Measurements from ENCODE around the gene ECHDC3.

The ECHDC3 gene

GRCh38 chr10:11758527-11759236 is 16.5 kb downstream of the ECHDC3 start:
- no peaks in the 10 kb centered on the region for H3K4me1 ChIP-seq (ENCODE audit: low read depth, poor library complexity, severe bottlenecking)
- no peak overlapping the region for H2AFZ ChIP-seq (ENCODE audit: low read depth)
- H4K20me1 ChIP-seq (ENCODE audit: insufficient read depth): no peaks in the 10 kb centered on the region
- H3K79me2 ChIP-seq (ENCODE audit: insufficient read depth, low read depth): no peaks in the 10 kb centered on the region
- no peak for TF ChIP-seq CTCF (conservative IDR thresholded peaks at IDR 0.05; ENCODE audit: low read depth, low read length)
- H3K27ac ChIP-seq: no peak overlapping the region
- H3K9ac ChIP-seq: no peak overlapping the region
- H3K4me2 ChIP-seq: no peak overlapping the region
- H3K36me3 ChIP-seq (ENCODE audit: insufficient read depth): no peaks in the 10 kb centered on the region
- H3K4me3 ChIP-seq (IDR thresholded peaks at IDR 0.05; ENCODE audit: insufficient read depth, low read depth, low read length): no peak overlapping the region
- H3K27me3 ChIP-seq (ENCODE audit: insufficient read depth, low read depth): no peaks in the 10 kb centered on the region

GRCh38 chr10:11759347-11759746 is 17.2 kb downstream of the ECHDC3 start:
- Histone ChIP-seq H3K27me3 (ENCODE audit: insufficient read depth, low read depth) (no peaks in the 10 kb centered on the region), H3K79me2 (ENCODE audit: insufficient read depth, low read depth) (no peaks in the 10 kb centered on the region), H3K27ac (no peak overlapping the region), H3K4me2 (no peak overlapping the region), H3K4me3 (IDR thresholded peaks at IDR 0.05; ENCODE audit: insufficient read depth, low read depth, low read length) (no peak overlapping the region), H3K9ac (no peak overlapping the region), H2AFZ (ENCODE audit: low read depth) (no peak overlapping the region), H3K36me3 (ENCODE audit: insufficient read depth) (no peaks in the 10 kb centered on the region), H3K4me1 (ENCODE audit: low read depth, poor library complexity, severe bottlenecking) (no peaks in the 10 kb centered on the region), H4K20me1 (ENCODE audit: insufficient read depth) (no peaks in the 10 kb centered on the region)
- no peak for TF ChIP-seq CTCF (conservative IDR thresholded peaks at IDR 0.05; ENCODE audit: low read depth, low read length)

GRCh38 chr10:11760151-11760550 is 18.0 kb downstream of the ECHDC3 start:
- no peaks in the 10 kb centered on the region for H3K36me3 ChIP-seq (ENCODE audit: insufficient read depth)
- H3K27me3 ChIP-seq (ENCODE audit: insufficient read depth, low read depth): no peaks in the 10 kb centered on the region
- no peak overlapping the region for H3K27ac ChIP-seq
- H4K20me1 ChIP-seq (ENCODE audit: insufficient read depth): no peaks in the 10 kb centered on the region
- H3K4me1 ChIP-seq (ENCODE audit: low read depth, poor library complexity, severe bottlenecking): no peaks in the 10 kb centered on the region
- H3K4me3 ChIP-seq (IDR thresholded peaks at IDR 0.05; ENCODE audit: insufficient read depth, low read depth, low read length): no peak overlapping the region
- no peak overlapping the region for H2AFZ ChIP-seq (ENCODE audit: low read depth)
- no peak overlapping the region for H3K9ac ChIP-seq
- H3K79me2 ChIP-seq (ENCODE audit: insufficient read depth, low read depth): no peaks in the 10 kb centered on the region
- H3K4me2 ChIP-seq: no peak overlapping the region
- no peak for TF ChIP-seq CTCF (conservative IDR thresholded peaks at IDR 0.05; ENCODE audit: low read depth, low read length)

DNA sequence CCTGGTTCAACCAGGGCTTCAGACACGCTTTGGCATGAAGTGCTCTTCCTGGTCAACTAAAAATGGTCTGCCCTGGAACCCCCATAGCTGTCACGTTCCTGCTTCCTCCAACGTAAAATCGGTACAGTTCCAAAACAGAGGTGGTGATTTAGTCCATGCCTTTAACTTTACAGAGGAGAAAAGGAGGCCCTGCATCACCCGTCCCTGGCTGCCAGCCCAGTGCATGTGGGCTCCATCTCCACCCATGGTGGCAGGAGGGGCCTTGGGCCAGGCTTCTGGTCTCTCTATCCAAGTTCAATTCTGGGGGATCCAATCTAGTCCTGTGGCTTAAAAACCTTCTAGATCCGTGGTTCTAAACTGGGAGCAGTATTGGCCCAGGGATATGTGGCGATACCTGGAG is 18.7 kb downstream of the ECHDC3 start:
- Histone ChIP-seq H3K9ac (no peak overlapping the region), H4K20me1 (ENCODE audit: insufficient read depth) (no peaks in the 10 kb centered on the region), H3K4me1 (ENCODE audit: low read depth, poor library complexity, severe bottlenecking) (no peaks in the 10 kb centered on the region), H3K27ac (no peak overlapping the region), H3K36me3 (ENCODE audit: insufficient read depth) (no peaks in the 10 kb centered on the region), H3K4me3 (IDR thresholded peaks at IDR 0.05; ENCODE audit: insufficient read depth, low read depth, low read length) (no peak overlapping the region), H3K4me2 (no peak overlapping the region), H3K79me2 (ENCODE audit: insufficient read depth, low read depth) (no peaks in the 10 kb centered on the region), H2AFZ (ENCODE audit: low read depth) (no peak overlapping the region), H3K27me3 (ENCODE audit: insufficient read depth, low read depth) (no peaks in the 10 kb centered on the region)
- TF ChIP-seq CTCF (conservative IDR thresholded peaks at IDR 0.05; ENCODE audit: low read depth, low read length): no peak
